Activated naive CD4-positive, alpha-beta T cell (primary cell): ENCODE results near the gene MEI1.

Experiments
- DNase-seq, 4 experiments: peaks; one replicate each; lab custom pipeline; 2025; lab: John Stamatoyannopoulos, UW

MEI1 gene

GRCh38 chr22:41842996-41843970 is 144.0 kb downstream of the MEI1 start:
- DNase-seq, result no peak

GRCh38 chr22:41844036-41844435 is 144.7 kb downstream of the MEI1 start:
- no peak for DNase-seq

- DNase-seq, result no peak
Measured at GRCh38 chr22:41844513-41844912, 145.2 kb downstream of the MEI1 start.

GRCh38 chr22:41845380-41846267 is 146.3 kb downstream of the MEI1 start:
- no peak for DNase-seq

- DNase-seq, result no peak
Measured at GRCh38 chr22:41846268-41846987, 147.1 kb downstream of the MEI1 start.

- DNase-seq, result no peak
Measured at GRCh38 chr22:41847300-41847699, 148.0 kb downstream of the MEI1 start.

GRCh38 chr22:41848468-41848867 is 149.2 kb downstream of the MEI1 start:
- no peak for DNase-seq
